Spinal cord (tissue), 10 donors: Measurements from ENCODE around the gene ACCS. TPM values are rescaled to one million over a fixed set of nuclear protein-coding genes. Genes with fewer than 3 reads are reported as not detected.
A peak's percentile ranks its signal among the peaks of the same experiment; 100 is the strongest.

ENCODE experiments used
- DNase-seq, 6 donors: peaks; one replicate each; pipeline versions ENCODE4 v3.0.0 to v3.0.0-alpha.2; 2013 to 2015; ENCODE audit warnings: low spot score in 6 of 6, low read depth in 4 of 6
- H3K27ac ChIP-seq: one replicate; pipeline ENCODE4 v1.5.1; 2013; ENCODE audit warnings: low read depth, low read length, control low read depth
- H3K27me3 ChIP-seq: one replicate; pipeline ENCODE4 v1.6.1; 2013; ENCODE audit warnings: low read length; ENCODE audit not compliant: control insufficient read depth, insufficient read depth
- H3K36me3 ChIP-seq: one replicate; pipeline ENCODE4 v1.6.1; 2013; ENCODE audit warnings: low read length; ENCODE audit not compliant: control insufficient read depth, insufficient read depth
- H3K4me1 ChIP-seq: one replicate; pipeline ENCODE4 v1.6.1; 2013; ENCODE audit warnings: low read length; ENCODE audit not compliant: control insufficient read depth, insufficient read depth
- H3K4me3 ChIP-seq: one replicate; pipeline ENCODE4 v1.5.1; 2013; ENCODE audit warnings: low read depth, low read length, control low read depth
- H3K9me3 ChIP-seq: one replicate; pipeline ENCODE4 v1.6.1; 2013; ENCODE audit warnings: low read length; ENCODE audit not compliant: control insufficient read depth, insufficient read depth
- WGBS: methylation state at CpG from one replicate; pipeline ENCODE4 v1.1.5; 2013; ENCODE audit warnings: missing lambda C conversion rate; ENCODE audit not compliant: insufficient coverage; 5-methylcytosine and 5-hydroxymethylcytosine counted together
- polyA plus RNA-seq, 2 donors: library from polyadenylated mRNA; unstranded; fragments of 120-200 nt; gene quantifications; one replicate each; pipeline ENCODE4 v1.2.1, GENCODE V29; 2013; ENCODE audit not compliant: insufficient read length in 2 of 2
- total RNA-seq, 2 donors: library from RNA; depleted of rRNA in 1 of 2; stranded (reverse); fragments of 120-200 nt in 1 of 2; fragments of >200 nt in 1 of 2; gene quantifications; one replicate each; pipeline versions ENCODE4 v1.2.3 to v1.2.4, GENCODE V29; 2013 to 2014
- donor health status: healthy.

Gene ACCS
- total and polyA plus RNA-seq, 4 donors = 15.3 to 28.1 (median 22.4) TPM

GRCh38 chr11:44065161-44065661 is 859 bp upstream of the ACCS start:
- 56% methylated on average over 3 of the region's 4 CpGs for WGBS
- H3K9me3 ChIP-seq = no peaks in the 10 kb centered on the region
- H3K4me3 ChIP-seq = no peak overlapping the region
- peaks cover 10% of the 10 kb centered on the region for H3K4me1 ChIP-seq
- no peaks in the 10 kb centered on the region for H3K36me3 ChIP-seq
- no peaks in the 10 kb centered on the region for H3K27me3 ChIP-seq
- peak in 2 of 6 donors; percentile 2 to 14 for DNase-seq
- peak overlapping the region; percentile 90 for H3K27ac ChIP-seq

- Histone ChIP-seq H3K4me1 (peaks cover 10% of the 10 kb centered on the region), H3K9me3 (no peaks in the 10 kb centered on the region), H3K27ac (peak overlapping the region; percentile 90), H3K4me3 (peak overlapping the region; percentile 74), H3K27me3 (no peaks in the 10 kb centered on the region), H3K36me3 (peaks cover 2% of the 10 kb centered on the region)
- 67% methylated on average over 7 of the region's 10 CpGs for WGBS
- DNase-seq = peak in 2 of 6 donors; percentile 2 to 6
These were observed 667 bp downstream of the ACCS start for GRCh38 chr11:44066732-44067141.

- H3K4me1 ChIP-seq = peaks cover 10% of the 10 kb centered on the region
- H3K36me3 ChIP-seq = peaks cover 2% of the 10 kb centered on the region
- no peaks in the 10 kb centered on the region for H3K9me3 ChIP-seq
- no peak overlapping the region for H3K4me3 ChIP-seq
- no peaks in the 10 kb centered on the region for H3K27me3 ChIP-seq
- no peak for DNase-seq
- 74% methylated on average over 5 of the region's 5 CpGs for WGBS
- no peak overlapping the region for H3K27ac ChIP-seq
These were observed 1.2 kb downstream of the ACCS start for GRCh38 chr11:44067266-44067665.

- H3K9me3 ChIP-seq = no peaks in the 10 kb centered on the region
- no CpG with 5 or more reads among the region's 2 CpGs for WGBS
- H3K4me3 ChIP-seq = no peak overlapping the region
- no peak for DNase-seq
- H3K27me3 ChIP-seq = no peaks in the 10 kb centered on the region
- H3K27ac ChIP-seq = no peak overlapping the region
- H3K4me1 ChIP-seq = peaks cover 10% of the 10 kb centered on the region
- peaks cover 3% of the 10 kb centered on the region for H3K36me3 ChIP-seq
These were observed 2.1 kb downstream of the ACCS start for GRCh38 chr11:44068180-44068579.

DNA sequence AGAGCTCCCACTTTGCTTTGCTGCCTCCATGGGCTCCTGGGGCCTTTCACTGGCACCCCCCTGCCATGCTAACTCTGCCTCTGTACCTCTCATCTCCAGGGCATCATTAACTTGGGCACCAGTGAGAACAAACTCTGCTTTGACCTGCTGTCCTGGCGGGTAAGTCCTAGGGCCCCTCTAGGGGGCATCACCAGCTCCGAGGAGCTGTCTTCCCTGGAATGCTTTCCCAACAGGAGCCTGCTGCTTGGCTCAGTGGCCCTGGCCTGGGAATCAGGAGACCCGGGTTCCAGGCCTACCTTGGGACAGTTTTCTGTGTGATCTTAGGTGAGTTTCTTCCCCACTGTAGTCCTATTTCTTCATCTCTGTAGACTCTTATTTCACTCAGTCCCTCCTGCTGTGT is 5.1 kb downstream of the ACCS start:
- Histone ChIP-seq H3K36me3 (peaks cover 16% of the 10 kb centered on the region), H3K27me3 (no peaks in the 10 kb centered on the region), H3K4me3 (no peak overlapping the region), H3K4me1 (peaks cover 5% of the 10 kb centered on the region), H3K9me3 (no peaks in the 10 kb centered on the region), H3K27ac (no peak overlapping the region)
- DNase-seq = no peak
- WGBS = 75% methylated on average over 2 of the region's 3 CpGs

DNA sequence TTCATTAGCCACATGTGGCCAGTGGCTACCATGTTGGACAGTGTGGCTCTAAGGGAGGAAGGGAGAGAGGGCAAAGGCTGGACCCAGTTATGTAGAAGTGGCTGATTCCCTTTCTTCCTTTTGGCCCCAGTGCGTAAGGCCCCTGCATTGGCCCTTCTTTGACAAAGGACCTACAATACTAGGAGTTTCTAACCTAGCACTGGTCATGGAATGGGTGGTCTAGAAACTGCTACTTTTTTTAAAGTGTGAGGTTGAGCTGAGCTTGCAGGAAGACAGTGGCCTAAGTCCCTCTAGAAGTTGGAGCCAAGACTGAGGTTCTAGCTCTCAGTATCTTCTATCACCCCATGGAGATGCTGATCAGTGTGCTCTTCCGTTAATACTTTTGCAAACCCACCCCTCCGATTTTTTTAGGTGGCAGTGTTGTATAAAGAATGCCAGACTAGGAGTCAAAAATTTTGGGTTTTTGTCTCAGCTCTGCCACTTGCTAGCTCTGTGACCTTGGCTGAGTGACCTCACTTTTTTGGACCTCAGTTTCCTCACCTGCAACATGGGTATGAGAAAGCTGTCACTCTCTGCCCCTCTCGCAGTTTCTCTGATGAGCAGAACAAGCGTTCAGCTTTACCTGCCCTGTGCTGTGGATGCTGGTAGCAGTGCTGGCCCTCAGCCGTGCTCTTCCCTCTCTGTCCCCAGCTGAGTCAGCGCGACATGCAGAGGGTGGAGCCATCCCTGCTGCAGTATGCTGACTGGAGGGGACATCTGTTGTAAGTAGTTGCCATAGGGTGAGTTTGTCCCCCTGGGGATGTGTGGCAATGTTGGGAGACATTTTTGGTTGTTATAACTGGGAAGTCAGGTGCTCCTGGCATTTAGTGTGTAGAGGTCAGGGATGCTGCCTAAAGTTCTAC is 6.9 kb downstream of the ACCS start:
- WGBS = 93% methylated on average over 3 of the region's 8 CpGs
- Histone ChIP-seq H3K27me3 (no peaks in the 10 kb centered on the region), H3K27ac (no peak overlapping the region), H3K36me3 (peaks cover 16% of the 10 kb centered on the region), H3K4me1 (no peaks in the 10 kb centered on the region), H3K9me3 (no peaks in the 10 kb centered on the region), H3K4me3 (no peak overlapping the region)
- no peak for DNase-seq

GRCh38 chr11:44078794-44079193 is 12.7 kb downstream of the ACCS start:
- Histone ChIP-seq H3K27ac (no peak overlapping the region), H3K9me3 (no peaks in the 10 kb centered on the region), H3K4me3 (no peak overlapping the region), H3K36me3 (peaks cover 21% of the 10 kb centered on the region), H3K4me1 (no peaks in the 10 kb centered on the region), H3K27me3 (no peaks in the 10 kb centered on the region)
- 84% methylated on average over 3 of the region's 5 CpGs for WGBS
- no peak for DNase-seq

DNA sequence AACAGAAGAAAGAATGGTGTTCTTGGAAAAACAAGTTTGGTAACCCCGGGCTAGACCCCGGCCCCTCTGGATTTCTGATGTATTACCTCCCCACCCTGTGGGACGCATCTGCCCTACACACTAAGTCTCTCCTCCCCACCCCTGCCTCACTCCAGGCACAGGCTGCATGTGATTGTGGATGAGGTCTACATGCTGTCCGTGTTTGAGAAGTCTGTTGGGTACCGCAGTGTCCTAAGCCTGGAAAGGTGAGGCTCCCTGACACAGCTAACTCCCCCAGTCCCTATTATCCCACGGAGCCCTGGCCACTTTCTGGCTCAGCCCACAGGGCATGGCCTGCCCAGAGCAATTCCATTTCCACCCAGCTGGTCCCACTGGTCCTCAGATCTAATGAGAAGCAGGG is 13.3 kb downstream of the ACCS start:
- 92% methylated on average over 2 of the region's 6 CpGs for WGBS
- H3K4me1 ChIP-seq = no peaks in the 10 kb centered on the region
- no peak for DNase-seq
- H3K9me3 ChIP-seq = no peaks in the 10 kb centered on the region
- H3K36me3 ChIP-seq = peaks cover 19% of the 10 kb centered on the region
- H3K4me3 ChIP-seq = no peak overlapping the region
- H3K27me3 ChIP-seq = no peaks in the 10 kb centered on the region
- no peak overlapping the region for H3K27ac ChIP-seq

DNA sequence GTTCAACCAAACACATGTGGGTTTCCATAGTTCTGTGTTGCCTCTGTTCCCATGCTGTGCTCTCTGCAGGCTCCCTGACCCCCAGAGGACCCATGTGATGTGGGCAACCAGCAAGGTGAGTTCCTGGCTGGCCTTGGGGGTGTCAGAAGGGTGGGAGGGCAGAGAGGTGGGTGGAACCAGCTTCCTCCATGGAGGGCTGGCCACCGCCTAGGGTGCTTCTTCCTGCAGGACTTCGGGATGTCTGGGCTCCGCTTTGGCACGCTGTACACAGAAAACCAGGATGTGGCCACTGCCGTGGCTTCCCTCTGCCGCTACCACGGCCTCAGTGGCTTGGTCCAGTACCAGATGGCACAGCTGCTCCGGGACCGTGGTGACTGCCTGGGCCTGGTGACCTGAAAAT is 14.9 kb downstream of the ACCS start:
- Histone ChIP-seq H3K36me3 (peaks cover 9% of the 10 kb centered on the region), H3K9me3 (no peaks in the 10 kb centered on the region), H3K4me3 (no peak overlapping the region), H3K4me1 (no peaks in the 10 kb centered on the region), H3K27me3 (no peaks in the 10 kb centered on the region), H3K27ac (no peak overlapping the region)
- WGBS = 96% methylated on average over 7 of the region's 9 CpGs
- no peak for DNase-seq

GRCh38 chr11:44082645-44083044 is 16.6 kb downstream of the ACCS start:
- no peak overlapping the region for H3K27ac ChIP-seq
- no peaks in the 10 kb centered on the region for H3K27me3 ChIP-seq
- H3K4me3 ChIP-seq = no peak overlapping the region
- 90% methylated on average over 2 of the region's 4 CpGs for WGBS
- no peaks in the 10 kb centered on the region for H3K4me1 ChIP-seq
- no peak for DNase-seq
- H3K36me3 ChIP-seq = peaks cover 9% of the 10 kb centered on the region
- H3K9me3 ChIP-seq = no peaks in the 10 kb centered on the region
